Measurements from ENCODE around the gene PPFIA2.
A peak's percentile ranks its signal among the peaks of the same experiment; 100 is the strongest.

The PPFIA2 gene

DNA sequence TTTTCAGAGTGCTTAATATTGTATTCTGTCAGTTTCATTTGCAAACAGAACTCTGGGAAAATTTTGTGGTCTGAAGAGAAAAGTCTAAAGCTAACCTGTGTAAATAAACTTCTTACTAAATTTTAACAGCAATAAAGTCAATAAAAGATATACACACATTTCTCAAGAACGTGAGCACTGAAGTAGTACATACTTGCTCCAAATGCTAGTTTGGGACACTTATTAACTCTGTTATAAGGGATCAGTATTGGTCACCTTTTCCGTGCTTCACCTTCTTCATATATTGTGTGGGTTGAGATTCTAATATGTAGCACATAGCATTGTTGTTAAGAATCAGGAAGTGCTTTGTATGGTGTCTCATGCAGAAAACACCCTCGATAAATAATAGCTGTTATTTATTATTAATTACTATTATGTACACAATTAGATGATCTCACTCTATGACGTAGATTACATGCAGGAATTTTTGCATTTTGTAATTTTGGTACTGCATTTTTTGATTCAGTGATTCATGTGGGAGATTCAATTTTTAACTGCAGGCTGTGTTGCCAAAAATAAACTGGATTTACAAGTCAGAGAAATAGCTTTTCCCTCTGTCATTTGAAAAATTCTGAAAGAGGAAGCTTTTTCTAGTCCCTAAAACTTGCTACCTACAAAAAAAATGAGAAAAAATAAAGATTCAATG lies 380.4 kb downstream of the PPFIA2 start:
- DNase-seq (ENCODE audit: low read depth): no peak
- peak overlapping the region; percentile 60 for H3K4me3 ChIP-seq (ENCODE audit: low read depth, low read length)
- TF ChIP-seq, protein P1, sequence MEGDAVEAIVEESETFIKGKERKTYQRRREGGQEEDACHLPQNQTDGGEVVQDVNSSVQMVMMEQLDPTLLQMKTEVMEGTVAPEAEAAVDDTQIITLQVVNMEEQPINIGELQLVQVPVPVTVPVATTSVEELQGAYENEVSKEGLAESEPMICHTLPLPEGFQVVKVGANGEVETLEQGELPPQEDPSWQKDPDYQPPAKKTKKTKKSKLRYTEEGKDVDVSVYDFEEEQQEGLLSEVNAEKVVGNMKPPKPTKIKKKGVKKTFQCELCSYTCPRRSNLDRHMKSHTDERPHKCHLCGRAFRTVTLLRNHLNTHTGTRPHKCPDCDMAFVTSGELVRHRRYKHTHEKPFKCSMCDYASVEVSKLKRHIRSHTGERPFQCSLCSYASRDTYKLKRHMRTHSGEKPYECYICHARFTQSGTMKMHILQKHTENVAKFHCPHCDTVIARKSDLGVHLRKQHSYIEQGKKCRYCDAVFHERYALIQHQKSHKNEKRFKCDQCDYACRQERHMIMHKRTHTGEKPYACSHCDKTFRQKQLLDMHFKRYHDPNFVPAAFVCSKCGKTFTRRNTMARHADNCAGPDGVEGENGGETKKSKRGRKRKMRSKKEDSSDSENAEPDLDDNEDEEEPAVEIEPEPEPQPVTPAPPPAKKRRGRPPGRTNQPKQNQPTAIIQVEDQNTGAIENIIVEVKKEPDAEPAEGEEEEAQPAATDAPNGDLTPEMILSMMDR (IDR thresholded peaks at IDR 0.05; ENCODE audit: control insufficient read depth, extremely low read depth, insufficient read depth): no peak

DNA sequence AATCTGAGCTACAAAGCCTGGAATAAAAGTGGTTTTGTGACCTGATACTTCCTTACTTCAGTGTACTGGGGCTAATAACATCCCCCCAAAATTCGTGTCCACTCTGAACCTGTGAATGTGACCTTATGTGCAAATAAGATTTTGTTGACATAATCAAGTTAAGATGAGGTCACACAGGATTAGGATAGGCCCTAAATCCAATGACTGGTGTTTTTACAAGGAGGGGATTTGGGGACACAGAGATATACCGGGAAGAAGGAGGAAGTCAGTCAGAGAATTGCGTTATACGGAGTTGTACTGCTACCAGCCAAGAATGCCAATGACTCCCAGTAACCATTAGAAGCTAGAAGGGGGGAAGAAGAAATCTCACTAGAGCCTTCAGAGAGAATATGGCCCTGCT lies 381.4 kb downstream of the PPFIA2 start:
- TF ChIP-seq, protein P1 (IDR thresholded peaks at IDR 0.05; ENCODE audit: control insufficient read depth, extremely low read depth, insufficient read depth): no peak
- H3K4me3 ChIP-seq (ENCODE audit: low read depth, low read length): peak overlapping the region; percentile 60
- peak; percentile 95 for DNase-seq (ENCODE audit: low read depth)

DNA sequence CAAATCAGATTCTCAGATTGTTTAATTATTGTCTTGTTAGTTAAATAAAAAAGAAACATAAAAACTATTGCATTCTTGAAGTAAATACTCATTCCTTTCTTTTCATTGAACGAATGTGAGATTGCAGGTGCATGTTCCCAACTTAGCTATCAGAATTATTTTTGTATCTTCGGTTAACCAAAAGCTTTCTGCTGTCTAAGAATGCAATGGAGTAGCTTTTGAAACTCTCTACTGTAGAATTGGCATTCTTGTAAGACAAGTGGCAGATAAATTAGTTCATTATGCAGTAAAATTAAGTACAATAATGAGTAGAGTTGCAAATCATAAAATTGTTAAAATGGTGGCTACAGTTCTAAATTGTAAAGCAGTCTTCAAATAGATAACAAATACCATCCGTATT lies 383.2 kb downstream of the PPFIA2 start:
- TF ChIP-seq, protein P1 (IDR thresholded peaks at IDR 0.05; ENCODE audit: control insufficient read depth, extremely low read depth, insufficient read depth): no peak

DNA sequence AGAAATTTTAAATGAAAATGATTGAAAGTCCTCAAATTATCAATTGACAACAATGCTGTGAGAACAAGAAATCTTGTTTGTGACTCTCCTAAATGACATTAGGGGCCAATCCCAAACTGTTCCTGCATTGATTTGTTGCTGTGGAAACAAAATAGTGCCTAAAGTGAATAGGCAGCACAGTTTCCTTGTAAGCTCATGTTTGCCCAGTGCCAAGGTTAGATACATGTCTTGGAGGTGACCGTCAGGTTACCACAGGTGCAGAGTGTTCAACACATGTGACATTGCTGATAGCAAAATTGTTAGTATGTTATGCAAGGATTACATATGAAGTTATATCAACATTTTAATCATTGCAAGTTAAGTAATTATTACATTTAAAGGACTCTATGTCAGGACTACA lies 388.7 kb downstream of the PPFIA2 start:
- TF ChIP-seq, protein P1 (IDR thresholded peaks at IDR 0.05; ENCODE audit: control insufficient read depth, extremely low read depth, insufficient read depth): no peak
- no peak for DNase-seq (ENCODE audit: low read depth)
- H3K4me3 ChIP-seq (ENCODE audit: low read depth, low read length): no peak overlapping the region

More for the DNA sequence above, 383.2 kb downstream of the PPFIA2 start:
- DNase-seq (ENCODE audit: low read depth): no peak
- no peak overlapping the region for H3K4me3 ChIP-seq (ENCODE audit: low read depth, low read length)

- no peak for DNase-seq (ENCODE audit: low read depth)
- TF ChIP-seq, protein P1 (IDR thresholded peaks at IDR 0.05; ENCODE audit: control insufficient read depth, extremely low read depth, insufficient read depth): no peak
- no peak overlapping the region for H3K4me3 ChIP-seq (ENCODE audit: low read depth, low read length)
Measured at GRCh38 chr12:81369175-81369574, 390.0 kb downstream of the PPFIA2 start.

DNA sequence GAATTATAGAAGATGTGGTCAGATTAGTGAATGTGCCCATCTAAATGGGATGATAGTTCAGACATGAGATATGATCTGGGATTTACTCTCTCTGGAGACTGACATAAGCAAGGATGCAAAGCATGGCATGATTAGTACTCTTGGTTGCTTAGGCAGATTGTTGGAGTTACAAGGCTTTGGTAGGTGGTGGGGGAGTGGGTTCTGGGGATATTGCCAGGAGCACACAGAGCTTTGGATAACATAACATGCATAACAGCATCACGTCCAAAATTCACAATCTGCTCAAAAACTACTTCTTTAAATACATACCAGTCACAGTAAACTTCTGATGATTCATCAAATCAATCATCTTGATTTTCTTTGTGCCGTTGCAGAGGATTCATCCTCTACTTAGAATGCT lies 393.9 kb downstream of the PPFIA2 start:
- DNase-seq (ENCODE audit: low read depth): no peak
- no peak overlapping the region for H3K4me3 ChIP-seq (ENCODE audit: low read depth, low read length)
- TF ChIP-seq, protein P1 (IDR thresholded peaks at IDR 0.05; ENCODE audit: control insufficient read depth, extremely low read depth, insufficient read depth): no peak

GRCh38 chr12:81360916-81361315 lies 398.2 kb downstream of the PPFIA2 start:
- TF ChIP-seq, protein P1 (IDR thresholded peaks at IDR 0.05; ENCODE audit: control insufficient read depth, extremely low read depth, insufficient read depth): no peak
- H3K4me3 ChIP-seq (ENCODE audit: low read depth, low read length): no peak overlapping the region
- DNase-seq (ENCODE audit: low read depth): no peak

Measured in LNCaP clone FGC (cell line).